Activated CD4-positive, alpha-beta T cell treated with anti-CD3 and anti-CD28 coated beads for 36 hours (primary cell): Measurements from ENCODE around the gene OR5K1. TPM values are rescaled to one million over a fixed set of nuclear protein-coding genes. Genes with fewer than 3 reads are reported as not detected.

Source experiments
- ATAC-seq: fragments of 200-7000 bp; cut with Tn5 transposase; one replicate; pipeline ENCODE4 v1.10.0; 2021; ENCODE audit warnings: mild to moderate bottlenecking, moderate library complexity
- CTCF ChIA-PET: fragments of 350-600 bp; sonication (Branson Sonifier 250); formaldehyde crosslinking; loops from one replicate; lab custom pipeline; 2021; ENCODE audit warnings: antibody characterized with exemption; lab: Charles Lee
- POLR2A ChIA-PET: fragments of 350-600 bp; sonication (Branson Sonifier 250); formaldehyde crosslinking; loops from one replicate; lab custom pipeline; 2021; ENCODE audit warnings: antibody characterized with exemption, inconsistent platforms; lab: Charles Lee
- DNase-seq: peaks from one replicate; pipeline ENCODE4 v3.0.0-alpha.2; 2020
- H3K27ac Mint-ChIP-seq: one replicate; pipeline ENCODE4 v1.8.0; 2021; ENCODE audit warnings: mixed read lengths
- H3K27me3 Mint-ChIP-seq: one replicate; pipeline ENCODE4 v1.8.0; 2021; ENCODE audit warnings: mixed read lengths
- H3K36me3 Mint-ChIP-seq: one replicate; pipeline ENCODE4 v1.8.0; 2021; ENCODE audit warnings: low read depth, mixed read lengths
- H3K4me1 Mint-ChIP-seq: one replicate; pipeline ENCODE4 v1.8.0; 2021; ENCODE audit warnings: mixed read lengths
- H3K4me3 Mint-ChIP-seq: one replicate; pipeline ENCODE4 v1.8.0; 2021; ENCODE audit warnings: mild to moderate bottlenecking, moderate library complexity, mixed read lengths
- H3K9me3 Mint-ChIP-seq: one replicate; pipeline ENCODE4 v1.8.0; 2021; ENCODE audit warnings: low read depth, mixed read lengths
- intact Hi-C, 2 experiments: fragments of 100-400 bp; cut with DNase I in 1 of 2; cut with micrococcal nuclease in 1 of 2; formaldehyde crosslinking; loops; one replicate each; pipeline versions ENCODE4 v1.14.2 to v1.15.1; 2022 to 2024; cut with DNase I, micrococcal nuclease
- total RNA-seq, 2 experiments: library from RNA; stranded (reverse); gene quantifications; one replicate each; pipeline ENCODE4 v1.2.3, GENCODE V29; 2021

OR5K1 gene
- total RNA-seq = not detected

DNA sequence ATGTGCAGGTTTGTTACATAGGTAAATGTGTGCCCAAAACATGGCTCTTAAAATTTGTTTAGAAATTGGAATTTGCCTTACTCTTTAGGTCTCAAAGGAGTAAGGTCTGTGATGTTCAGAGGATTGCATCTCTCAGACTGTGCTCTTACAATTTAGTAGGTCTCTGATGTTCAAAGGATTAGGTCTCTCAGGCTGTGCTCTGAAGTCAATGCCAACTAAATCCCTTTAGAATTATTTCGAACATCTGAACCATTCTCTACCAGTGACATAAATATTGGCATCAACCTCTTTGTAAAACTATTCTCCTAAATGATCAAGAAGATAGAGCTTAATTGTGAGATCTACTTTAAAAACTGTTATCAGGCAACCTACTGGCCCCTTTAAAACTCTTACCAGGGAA lies at the start of gene OR5K1:
Gene OR5K1, plus strand, starts transcription at position 301 of the 400 bp plus-strand sequence. CDS start 6,376 bp downstream, outside the sequence.
- H3K36me3 Mint-ChIP-seq = no peaks in the 10 kb centered on the region
- CTCF ChIA-PET = interaction anchor here (1.0 kb wide), 1 partner anchor 20 kb away, joined by 3 read pairs; no protein-coding TSS in a partner anchor

DNA sequence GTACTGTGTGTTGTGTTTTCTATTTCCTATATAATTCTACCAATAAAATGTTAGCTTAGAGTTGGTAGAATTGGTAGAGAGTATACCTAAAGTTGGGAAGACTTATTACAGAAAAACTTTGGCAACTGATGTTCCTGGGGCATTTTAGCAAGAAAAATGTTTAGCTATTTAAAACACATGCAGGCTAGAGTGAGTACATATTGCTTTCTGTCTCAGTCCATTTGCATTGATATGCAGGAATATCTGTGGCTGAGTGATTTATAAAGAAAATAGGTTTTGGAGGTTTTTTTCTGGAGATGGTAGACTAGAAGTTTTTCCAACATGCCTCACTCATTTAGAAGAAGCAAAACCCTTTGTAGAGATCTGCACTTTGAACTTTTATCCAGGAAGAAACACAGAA lies 30.4 kb upstream of the OR5K1 start:
- intact Hi-C loops = no loop called here
- ChIA-PET CTCF (interaction anchor here (0.6 kb wide), 1 partner anchor 172 kb away, joined by 3 read pairs; no protein-coding TSS in a partner anchor), POLR2A (no interaction called here)
- no peak overlapping the region for H3K4me3 Mint-ChIP-seq
- peaks cover 25% of the 10 kb centered on the region for H3K9me3 Mint-ChIP-seq
- ATAC-seq (no peak), DNase-seq (no peak)
- no peaks in the 10 kb centered on the region for H3K4me1 Mint-ChIP-seq
- H3K27me3 Mint-ChIP-seq = no peaks in the 10 kb centered on the region
- H3K27ac Mint-ChIP-seq = no peak overlapping the region
- no peaks in the 10 kb centered on the region for H3K36me3 Mint-ChIP-seq

More for the DNA sequence above, at the start of gene OR5K1:
- Mint-ChIP-seq H3K4me1 (no peaks in the 10 kb centered on the region), H3K4me3 (no peak within 1 kb of the TSS), H3K27me3 (peaks cover 6% of the 10 kb centered on the region), H3K27ac (no peak within 1 kb of the TSS), H3K9me3 (peaks cover 3% of the 10 kb centered on the region)
- POLR2A ChIA-PET = interaction anchor here (0.6 to 0.7 kb wide), 2 partner anchors 462 to 1320 kb away, joined by 3 to 5 read pairs; no protein-coding TSS in a partner anchor
- DNase-seq (no peak), ATAC-seq (no peak)
- intact Hi-C loops = no loop called here

DNA sequence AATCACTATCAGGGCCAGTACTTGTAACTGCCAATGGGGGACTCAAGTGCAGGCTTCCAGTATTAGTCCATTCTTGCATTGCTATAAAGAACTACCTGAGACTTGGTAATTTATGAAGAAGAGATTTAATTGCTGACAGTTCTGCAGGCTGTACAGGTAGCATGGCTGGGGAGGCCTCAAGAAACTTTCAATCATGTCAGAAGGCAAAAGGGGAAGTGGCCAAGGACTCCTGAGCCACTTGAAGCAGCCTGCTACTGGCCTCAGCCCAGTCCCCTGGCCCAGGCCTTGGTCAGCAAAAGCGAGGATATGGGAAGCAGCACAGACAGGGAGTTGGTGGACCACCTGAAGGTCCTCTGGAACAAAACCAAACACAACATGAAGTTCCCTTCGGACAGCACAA lies 29.2 kb upstream of the OR5K1 start:
- Mint-ChIP-seq H3K4me1 (no peaks in the 10 kb centered on the region), H3K36me3 (no peaks in the 10 kb centered on the region), H3K27me3 (no peaks in the 10 kb centered on the region), H3K27ac (no peak overlapping the region), H3K9me3 (peaks cover 20% of the 10 kb centered on the region), H3K4me3 (no peak overlapping the region)
- ATAC-seq (no peak), DNase-seq (no peak)
- ChIA-PET POLR2A (no interaction called here), CTCF (interaction anchor here (1.1 kb wide), 1 partner anchor 60 kb away, joined by 3 read pairs; no protein-coding TSS in a partner anchor)
- intact Hi-C loops = no loop called here

DNA sequence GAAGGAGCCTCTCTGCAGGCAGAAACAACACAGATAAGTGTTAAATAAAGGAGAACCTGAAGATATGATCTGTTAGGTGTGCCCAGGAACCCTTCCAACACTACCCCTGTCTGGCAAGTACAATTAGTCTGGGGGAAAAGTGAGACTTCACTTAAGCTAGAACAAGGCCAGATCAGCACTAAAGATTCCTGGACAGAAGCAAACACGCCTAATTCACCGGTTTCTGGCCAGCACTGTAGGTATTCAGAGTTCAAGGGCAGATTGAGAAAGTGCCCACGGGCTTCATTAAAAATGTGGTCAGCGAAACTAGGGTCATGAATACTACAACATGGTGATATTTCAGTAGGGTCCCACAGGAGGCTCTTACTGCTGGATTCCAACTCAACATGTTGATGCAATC lies 28.6 kb upstream of the OR5K1 start:
- H3K9me3 Mint-ChIP-seq = peaks cover 15% of the 10 kb centered on the region
- ATAC-seq (no peak), DNase-seq (no peak)
- no peaks in the 10 kb centered on the region for H3K27me3 Mint-ChIP-seq
- ChIA-PET POLR2A (no interaction called here), CTCF (no interaction called here)
- no peak overlapping the region for H3K27ac Mint-ChIP-seq
- no peak overlapping the region for H3K4me3 Mint-ChIP-seq
- H3K36me3 Mint-ChIP-seq = no peaks in the 10 kb centered on the region
- intact Hi-C loops = no loop called here
- no peaks in the 10 kb centered on the region for H3K4me1 Mint-ChIP-seq

DNA sequence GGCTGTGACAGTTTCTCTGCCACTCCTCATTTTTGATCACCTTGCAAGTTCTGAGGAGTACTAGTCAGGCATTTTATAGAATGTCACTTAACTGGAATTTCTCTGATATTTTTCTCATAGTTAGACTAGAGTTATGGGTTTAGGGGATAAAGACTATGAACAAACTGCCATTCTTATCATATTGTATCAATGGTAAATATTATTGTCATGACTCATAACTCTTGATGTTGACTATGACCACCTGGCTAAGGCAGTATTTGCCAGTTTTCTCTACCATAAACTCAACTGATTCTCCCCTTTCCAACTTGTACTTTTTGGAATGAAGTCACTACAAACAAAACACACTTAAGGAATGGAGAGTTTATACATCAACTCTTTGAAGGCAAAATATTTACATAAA lies 22.7 kb upstream of the OR5K1 start:
- no peaks in the 10 kb centered on the region for H3K4me1 Mint-ChIP-seq
- no peak overlapping the region for H3K27ac Mint-ChIP-seq
- ATAC-seq (no peak), DNase-seq (no peak)
- H3K4me3 Mint-ChIP-seq = no peak overlapping the region
- ChIA-PET CTCF (interaction anchor here (0.6 kb wide), 1 partner anchor 26 kb away, joined by 3 read pairs; no protein-coding TSS in a partner anchor), POLR2A (no interaction called here)
- H3K27me3 Mint-ChIP-seq = peaks cover 6% of the 10 kb centered on the region
- H3K36me3 Mint-ChIP-seq = no peaks in the 10 kb centered on the region
- intact Hi-C loops = no loop called here
- no peaks in the 10 kb centered on the region for H3K9me3 Mint-ChIP-seq

DNA sequence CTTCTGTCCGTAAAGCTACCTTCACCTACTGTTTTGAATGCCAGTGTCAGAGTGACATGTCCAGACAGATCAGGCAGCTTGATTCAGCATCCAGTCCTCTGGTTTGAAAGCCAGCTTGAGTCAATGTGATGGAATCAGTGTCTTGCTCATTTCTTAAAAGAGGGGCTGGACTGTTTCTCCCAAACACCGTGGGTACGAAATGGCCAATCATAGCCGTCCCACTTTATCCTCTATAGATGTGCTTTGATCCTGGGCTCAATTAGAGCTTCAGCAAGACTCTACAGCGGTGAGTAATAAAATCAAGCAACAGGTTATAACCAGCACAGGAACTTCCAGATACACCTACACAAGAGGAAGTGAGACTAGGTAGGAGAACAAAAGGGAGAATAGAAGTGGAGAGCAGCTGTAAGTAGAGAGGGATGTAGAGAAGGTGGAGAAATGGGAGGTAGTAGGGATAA lies 17.0 kb upstream of the OR5K1 start:
- no peak overlapping the region for H3K27ac Mint-ChIP-seq
- CTCF ChIA-PET = no interaction called here
- no peak for DNase-seq

DNA sequence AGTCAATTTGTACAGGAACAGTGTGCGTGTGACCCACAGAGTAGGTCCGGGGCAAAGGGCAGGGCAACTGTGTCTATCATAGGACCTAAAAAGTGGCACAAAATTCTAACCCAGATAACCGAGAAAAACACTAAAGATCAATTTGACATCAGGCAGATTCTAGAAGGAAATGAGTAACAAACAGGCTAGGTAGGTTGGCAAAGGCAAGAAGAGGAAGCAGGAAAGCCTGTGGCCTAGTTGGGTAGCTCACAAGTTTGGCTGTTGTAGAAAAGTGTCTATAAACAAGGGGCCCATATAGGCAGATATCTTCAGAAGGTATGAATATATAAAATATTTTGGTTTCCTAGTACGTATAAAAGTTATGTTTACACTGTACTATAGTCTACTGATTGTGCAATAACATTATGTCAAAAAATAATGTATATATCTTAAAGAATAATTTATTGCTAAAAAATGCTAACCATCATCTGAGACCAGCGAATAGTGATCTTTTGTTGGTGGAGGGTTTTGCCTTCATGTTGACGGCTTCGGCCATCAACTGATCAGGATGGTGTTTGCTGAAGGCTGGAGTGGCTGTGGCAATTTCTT lies 13.3 kb upstream of the OR5K1 start:
- intact Hi-C loops = no loop called here

More for the DNA sequence above, 17.0 kb upstream of the OR5K1 start:
- peaks cover 11% of the 10 kb centered on the region for H3K27me3 Mint-ChIP-seq
- no peak overlapping the region for H3K4me3 Mint-ChIP-seq
- ATAC-seq = no peak
- H3K36me3 Mint-ChIP-seq = no peaks in the 10 kb centered on the region
- no peaks in the 10 kb centered on the region for H3K9me3 Mint-ChIP-seq
- POLR2A ChIA-PET = no interaction called here
- intact Hi-C loops = no loop called here
- peaks cover 2% of the 10 kb centered on the region for H3K4me1 Mint-ChIP-seq

DNA sequence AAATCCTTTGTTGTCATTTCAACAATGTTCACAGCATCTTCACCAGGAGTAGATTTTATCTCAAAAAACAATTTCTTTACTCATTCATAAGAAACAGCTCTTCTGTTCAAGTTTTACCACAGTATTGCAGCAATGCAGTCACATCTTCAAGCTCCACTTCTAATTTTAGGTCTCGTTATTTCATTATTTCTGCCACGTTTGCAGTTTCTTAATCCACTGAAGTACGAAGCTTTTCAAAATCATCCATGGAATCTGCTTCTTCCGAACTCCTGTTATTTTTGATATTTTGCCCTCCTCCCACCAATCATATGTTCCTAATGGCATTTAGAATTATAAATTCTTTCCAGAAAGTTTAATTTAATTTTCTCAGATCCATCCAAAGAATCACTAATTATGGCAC lies 12.6 kb upstream of the OR5K1 start:
- CTCF ChIA-PET = no interaction called here
- Mint-ChIP-seq H3K4me1 (peaks cover 2% of the 10 kb centered on the region), H3K4me3 (no peak overlapping the region), H3K36me3 (no peaks in the 10 kb centered on the region), H3K27ac (no peak overlapping the region), H3K27me3 (peaks cover 7% of the 10 kb centered on the region), H3K9me3 (no peaks in the 10 kb centered on the region)
- intact Hi-C loops = no loop called here
- ATAC-seq = no peak
- DNase-seq = no peak
- POLR2A ChIA-PET = no interaction called here

More for the DNA sequence above, 13.3 kb upstream of the OR5K1 start:
- ChIA-PET CTCF (no interaction called here), POLR2A (no interaction called here)
- no peaks in the 10 kb centered on the region for H3K36me3 Mint-ChIP-seq
- no peaks in the 10 kb centered on the region for H3K9me3 Mint-ChIP-seq
- no peak for ATAC-seq
- DNase-seq = no peak
- peaks cover 2% of the 10 kb centered on the region for H3K4me1 Mint-ChIP-seq
- H3K27ac Mint-ChIP-seq = no peak overlapping the region
- H3K4me3 Mint-ChIP-seq = no peak overlapping the region
- H3K27me3 Mint-ChIP-seq = peaks cover 5% of the 10 kb centered on the region

DNA sequence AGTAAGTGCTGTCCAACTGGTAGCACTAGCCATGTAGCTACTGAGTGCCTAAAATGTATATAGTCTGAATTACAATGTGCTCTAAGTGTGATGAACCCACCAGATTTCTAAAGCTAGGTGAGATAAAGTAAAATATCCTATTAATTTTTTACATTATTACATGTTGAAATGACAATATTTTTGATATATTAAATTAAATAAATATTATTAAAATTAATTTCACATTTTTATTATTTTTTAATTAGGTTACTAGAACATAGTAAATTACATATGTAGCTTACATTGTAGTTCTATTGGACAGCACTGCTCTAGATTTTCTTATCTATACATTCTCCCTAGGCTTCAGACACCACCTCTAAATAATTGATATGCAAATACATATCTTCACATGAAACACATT lies 9.2 kb upstream of the OR5K1 start:
- Mint-ChIP-seq H3K27me3 (peaks cover 2% of the 10 kb centered on the region), H3K4me1 (no peaks in the 10 kb centered on the region), H3K36me3 (no peaks in the 10 kb centered on the region), H3K4me3 (no peak overlapping the region), H3K27ac (no peak overlapping the region), H3K9me3 (peaks cover 1% of the 10 kb centered on the region)
- intact Hi-C loops = no loop called here
- ChIA-PET POLR2A (no interaction called here), CTCF (no interaction called here)
- ATAC-seq = no peak
- no peak for DNase-seq

DNA sequence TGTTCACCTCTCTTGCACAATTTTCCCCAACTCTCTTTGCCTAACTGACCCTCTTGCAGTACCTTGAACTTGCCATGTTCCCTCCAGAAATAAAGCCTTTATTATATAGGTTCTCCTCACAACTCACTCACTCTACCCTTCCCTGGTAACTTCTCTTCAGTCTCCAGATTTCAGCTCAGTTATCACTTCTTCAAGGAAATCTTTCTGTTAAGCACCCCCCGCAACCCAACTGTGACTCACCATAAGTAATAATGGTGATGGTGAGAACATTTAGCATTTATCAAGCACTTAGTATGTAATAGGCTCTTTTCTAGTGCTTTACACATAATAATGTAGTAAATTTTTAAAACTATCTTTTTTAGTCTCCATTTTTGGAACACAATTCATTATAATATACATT lies 8.1 kb upstream of the OR5K1 start:
- Mint-ChIP-seq H3K9me3 (peaks cover 3% of the 10 kb centered on the region), H3K4me1 (no peaks in the 10 kb centered on the region), H3K4me3 (no peak overlapping the region), H3K36me3 (no peaks in the 10 kb centered on the region), H3K27me3 (peaks cover 2% of the 10 kb centered on the region), H3K27ac (no peak overlapping the region)
- ChIA-PET CTCF (interaction anchor here (0.8 kb wide), 1 partner anchor 34 kb away, joined by 3 read pairs; no protein-coding TSS in a partner anchor), POLR2A (interaction anchor here (0.6 kb wide), 1 partner anchor 101 kb away, joined by 6 read pairs; no protein-coding TSS in a partner anchor)
- DNase-seq (no peak), ATAC-seq (no peak)
- intact Hi-C loops = no loop called here

DNA sequence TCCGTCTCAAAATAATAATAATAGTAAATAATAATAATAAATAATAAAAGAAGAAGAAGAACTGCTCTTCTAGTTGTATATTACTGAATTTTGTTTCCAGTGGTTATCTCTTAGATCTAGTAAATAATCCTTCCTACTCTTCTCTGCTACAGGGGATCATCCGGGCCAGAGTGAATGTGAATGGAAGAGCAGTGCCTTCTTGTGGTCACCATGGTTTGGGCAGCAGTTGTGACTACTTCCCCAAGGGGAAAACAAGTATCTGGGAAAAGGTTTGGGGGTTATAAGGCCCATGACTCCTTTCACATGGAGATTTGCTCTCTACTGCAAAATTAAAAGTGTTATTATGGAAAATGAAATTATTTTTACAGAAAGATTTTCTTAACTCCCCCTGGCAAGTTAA lies 5.5 kb upstream of the OR5K1 start:
- no peak overlapping the region for H3K27ac Mint-ChIP-seq
- CTCF ChIA-PET = no interaction called here
- H3K36me3 Mint-ChIP-seq = no peaks in the 10 kb centered on the region
- peaks cover 8% of the 10 kb centered on the region for H3K27me3 Mint-ChIP-seq
- H3K4me1 Mint-ChIP-seq = no peaks in the 10 kb centered on the region
- DNase-seq (no peak), ATAC-seq (no peak)
- intact Hi-C loops = no loop called here
- no peak overlapping the region for H3K4me3 Mint-ChIP-seq
- peaks cover 3% of the 10 kb centered on the region for H3K9me3 Mint-ChIP-seq
- POLR2A ChIA-PET = no interaction called here

DNA sequence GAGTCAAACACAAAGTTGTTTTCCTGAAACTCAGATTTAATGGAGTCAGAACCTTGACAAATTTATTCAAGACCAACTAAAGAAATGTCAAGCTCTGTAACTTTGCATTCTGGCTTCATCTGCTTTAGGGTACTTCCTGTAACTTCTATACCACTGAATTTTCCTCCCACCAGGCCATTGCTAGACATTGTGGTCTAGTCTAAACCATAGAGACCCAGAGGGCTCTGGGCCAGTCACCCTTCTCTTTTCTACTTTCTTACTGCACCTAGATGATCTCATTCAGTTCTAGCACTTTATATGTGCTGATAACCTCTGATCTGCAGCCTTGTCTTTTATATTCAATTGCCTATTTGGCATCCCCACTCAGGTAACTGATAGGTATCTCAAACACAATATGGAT lies 2.8 kb upstream of the OR5K1 start:
- no peaks in the 10 kb centered on the region for H3K4me1 Mint-ChIP-seq
- no peak for ATAC-seq
- no peak overlapping the region for H3K27ac Mint-ChIP-seq
- ChIA-PET POLR2A (no interaction called here), CTCF (interaction anchor here (1.0 to 1.2 kb wide), 2 partner anchors 17 to 141 kb away, joined by 3 read pairs; no protein-coding TSS in a partner anchor)
- DNase-seq = no peak
- H3K36me3 Mint-ChIP-seq = no peaks in the 10 kb centered on the region
- H3K9me3 Mint-ChIP-seq = peaks cover 3% of the 10 kb centered on the region
- intact Hi-C loops = no loop called here
- peaks cover 6% of the 10 kb centered on the region for H3K27me3 Mint-ChIP-seq
- H3K4me3 Mint-ChIP-seq = no peak overlapping the region
